ENCODE measurements around the gene SASH3.

The SASH3 gene

GRCh38 chrX:129843459-129844306, 63.9 kb downstream of the SASH3 start, which contains the start of gene ZDHHC9:
TSS of gene ZDHHC9 (minus strand) at chrX:129843886. CDS start at chrX:129841945, 1,941 bp downstream.
- FAIRE-seq (no peak), DNase-seq (ENCODE audit: insufficient read length, low spot score) (peak; percentile 25)
- TF ChIP-seq CTCF (IDR thresholded peaks at IDR 0.05; ENCODE audit: insufficient read depth, missing control alignments), result no peak

Data from D721Med (cell line).